Progenitor cell of endocrine pancreas (in vitro differentiated cells): ENCODE measurements around the gene NAV2. TPM values are rescaled to one million over a fixed set of nuclear protein-coding genes. Genes with fewer than 3 reads are reported as not detected.

Experiments used
- DNase-seq: peaks from one replicate; pipeline ENCODE4 v3.0.0; 2021; ENCODE audit warnings: low spot score; ENCODE audit not compliant: unreplicated experiment
- H3K27ac Mint-ChIP-seq: 2 replicates; pipeline ENCODE4 v1.8.0; 2021; ENCODE audit warnings: mild to moderate bottlenecking, moderate library complexity, mixed read lengths
- H3K27me3 Mint-ChIP-seq: 2 replicates; pipeline ENCODE4 v1.8.0; 2021; ENCODE audit warnings: mixed read lengths
- H3K36me3 Mint-ChIP-seq: 2 replicates; pipeline ENCODE4 v1.8.0; 2022; ENCODE audit warnings: mixed read lengths; ENCODE audit not compliant: insufficient read depth
- H3K4me1 Mint-ChIP-seq: 2 replicates; pipeline ENCODE4 v1.8.0; 2021; ENCODE audit warnings: low read depth, mixed read lengths
- H3K4me3 Mint-ChIP-seq: 2 replicates; pipeline ENCODE4 v1.8.0; 2021; ENCODE audit warnings: low read depth, mild to moderate bottlenecking, moderate library complexity, mixed read lengths
- H3K9me3 Mint-ChIP-seq: 2 replicates; pipeline ENCODE4 v1.8.0; 2021; ENCODE audit warnings: low read depth, mixed read lengths
- CTCF ChIP-seq: fragments of 200-600 bp; sonication (generic); IDR thresholded peaks from one replicate; pipeline ENCODE4 v1.5.0; 2021; ENCODE audit warnings: antibody characterized with exemption, mild to moderate bottlenecking; ENCODE audit not compliant: unreplicated experiment
- total RNA-seq: library from RNA; stranded (reverse); gene quantifications from 2 replicates; pipeline ENCODE4 v1.2.1, GENCODE V29; 2021

NAV2 gene
- total RNA-seq, 1 donor from 2014 or later: 88.3 TPM

GRCh38 chr11:20037396-20038153 lies 324.9 kb downstream of the NAV2 start:
- no peaks in the 10 kb centered on the region for H3K27me3 Mint-ChIP-seq
- H3K27ac Mint-ChIP-seq: no peak overlapping the region
- H3K4me1 Mint-ChIP-seq: peaks cover 69% of the 10 kb centered on the region
- no peak for DNase-seq
- H3K4me3 Mint-ChIP-seq: no peak overlapping the region
- no peak for TF ChIP-seq CTCF
- H3K36me3 Mint-ChIP-seq: peaks cover 28% of the 10 kb centered on the region
- H3K9me3 Mint-ChIP-seq: no peaks in the 10 kb centered on the region

- peaks cover 29% of the 10 kb centered on the region for H3K36me3 Mint-ChIP-seq
- H3K27ac Mint-ChIP-seq: peak overlapping the region; percentile 81
- H3K4me3 Mint-ChIP-seq: no peak overlapping the region
- no peaks in the 10 kb centered on the region for H3K9me3 Mint-ChIP-seq
- H3K27me3 Mint-ChIP-seq: no peaks in the 10 kb centered on the region
- no peak for TF ChIP-seq CTCF
- H3K4me1 Mint-ChIP-seq: peaks cover 64% of the 10 kb centered on the region
- no peak for DNase-seq
Observed at GRCh38 chr11:20038412-20038811, 325.8 kb downstream of the NAV2 start.

GRCh38 chr11:20038972-20039371 lies 326.3 kb downstream of the NAV2 start:
- H3K27me3 Mint-ChIP-seq: no peaks in the 10 kb centered on the region
- no peak for TF ChIP-seq CTCF
- H3K27ac Mint-ChIP-seq: no peak overlapping the region
- peaks cover 59% of the 10 kb centered on the region for H3K4me1 Mint-ChIP-seq
- no peaks in the 10 kb centered on the region for H3K9me3 Mint-ChIP-seq
- no peak for DNase-seq
- no peak overlapping the region for H3K4me3 Mint-ChIP-seq
- peaks cover 32% of the 10 kb centered on the region for H3K36me3 Mint-ChIP-seq

GRCh38 chr11:20041499-20041898 lies 328.9 kb downstream of the NAV2 start:
- H3K27me3 Mint-ChIP-seq: no peaks in the 10 kb centered on the region
- H3K27ac Mint-ChIP-seq: peak overlapping the region; percentile 65
- no peak for DNase-seq
- H3K4me3 Mint-ChIP-seq: no peak overlapping the region
- H3K36me3 Mint-ChIP-seq: peaks cover 40% of the 10 kb centered on the region
- H3K9me3 Mint-ChIP-seq: no peaks in the 10 kb centered on the region
- no peak for TF ChIP-seq CTCF
- H3K4me1 Mint-ChIP-seq: peaks cover 38% of the 10 kb centered on the region

GRCh38 chr11:20042045-20042639 lies 329.5 kb downstream of the NAV2 start:
- no peak for DNase-seq
- Mint-ChIP-seq H3K4me3 (no peak overlapping the region), H3K27me3 (no peaks in the 10 kb centered on the region), H3K27ac (peak overlapping the region; percentile 65), H3K4me1 (peaks cover 33% of the 10 kb centered on the region), H3K36me3 (peaks cover 37% of the 10 kb centered on the region), H3K9me3 (no peaks in the 10 kb centered on the region)
- no peak for TF ChIP-seq CTCF
